ENCODE results near the gene B3GNT8.
"Not testable (repeated sequence)": the region's sequence is repeated elsewhere in the genome, so short reads cannot be mapped to it uniquely, and the experiment has no call there.

The B3GNT8 gene

DNA sequence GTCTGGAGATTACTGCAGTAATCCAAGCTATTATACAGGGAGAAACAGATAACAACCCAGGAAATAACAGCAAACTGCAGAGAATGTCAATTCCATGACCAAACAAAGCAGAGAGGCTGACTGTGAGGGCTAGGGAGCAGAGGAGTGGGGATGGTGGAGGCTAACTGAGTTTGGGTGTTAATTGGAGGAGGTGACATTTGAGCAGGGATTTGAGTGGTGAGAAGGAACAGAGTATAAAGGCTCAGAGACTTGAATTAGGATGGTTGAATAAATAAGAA, 9.4 kb upstream of the B3GNT8 start:
- H3K4me3 ChIP-seq (ENCODE audit: low read depth, low read length): no peak overlapping the region
- no peak overlapping the region for H3K9ac ChIP-seq
- TF ChIP-seq, protein P1, sequence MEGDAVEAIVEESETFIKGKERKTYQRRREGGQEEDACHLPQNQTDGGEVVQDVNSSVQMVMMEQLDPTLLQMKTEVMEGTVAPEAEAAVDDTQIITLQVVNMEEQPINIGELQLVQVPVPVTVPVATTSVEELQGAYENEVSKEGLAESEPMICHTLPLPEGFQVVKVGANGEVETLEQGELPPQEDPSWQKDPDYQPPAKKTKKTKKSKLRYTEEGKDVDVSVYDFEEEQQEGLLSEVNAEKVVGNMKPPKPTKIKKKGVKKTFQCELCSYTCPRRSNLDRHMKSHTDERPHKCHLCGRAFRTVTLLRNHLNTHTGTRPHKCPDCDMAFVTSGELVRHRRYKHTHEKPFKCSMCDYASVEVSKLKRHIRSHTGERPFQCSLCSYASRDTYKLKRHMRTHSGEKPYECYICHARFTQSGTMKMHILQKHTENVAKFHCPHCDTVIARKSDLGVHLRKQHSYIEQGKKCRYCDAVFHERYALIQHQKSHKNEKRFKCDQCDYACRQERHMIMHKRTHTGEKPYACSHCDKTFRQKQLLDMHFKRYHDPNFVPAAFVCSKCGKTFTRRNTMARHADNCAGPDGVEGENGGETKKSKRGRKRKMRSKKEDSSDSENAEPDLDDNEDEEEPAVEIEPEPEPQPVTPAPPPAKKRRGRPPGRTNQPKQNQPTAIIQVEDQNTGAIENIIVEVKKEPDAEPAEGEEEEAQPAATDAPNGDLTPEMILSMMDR (IDR thresholded peaks at IDR 0.05): no peak
- no peaks in the 10 kb centered on the region for H3K36me3 ChIP-seq (ENCODE audit: control insufficient read depth, insufficient read depth, low read length)
- no peaks in the 10 kb centered on the region for H3K4me1 ChIP-seq
- no peaks in the 10 kb centered on the region for H3K79me2 ChIP-seq
- no peaks in the 10 kb centered on the region for H3K9me3 ChIP-seq (ENCODE audit: control insufficient read depth, low read length)
- no peaks in the 10 kb centered on the region for H3K27me3 ChIP-seq (ENCODE audit: control insufficient read depth, insufficient read depth, low read length)
- H2AFZ ChIP-seq: no peak overlapping the region
- H3K27ac ChIP-seq: no peak overlapping the region
- no peak overlapping the region for H3K4me2 ChIP-seq (ENCODE audit: low read length)

GRCh38 chr19:41435936-41436673, 8.9 kb upstream of the B3GNT8 start:
- H3K79me2 ChIP-seq: no peaks in the 10 kb centered on the region
- H3K36me3 ChIP-seq (ENCODE audit: control insufficient read depth, insufficient read depth, low read length): no peaks in the 10 kb centered on the region
- peaks cover 3% of the 10 kb centered on the region for H3K4me1 ChIP-seq
- no peaks in the 10 kb centered on the region for H3K27me3 ChIP-seq (ENCODE audit: control insufficient read depth, insufficient read depth, low read length)
- H3K4me2 ChIP-seq (ENCODE audit: low read length): no peak overlapping the region
- TF ChIP-seq, protein P1 (IDR thresholded peaks at IDR 0.05): no peak
- no peak overlapping the region for H3K27ac ChIP-seq
- no peak overlapping the region for H3K4me3 ChIP-seq (ENCODE audit: low read depth, low read length)
- no peak overlapping the region for H2AFZ ChIP-seq
- no peak overlapping the region for H3K9ac ChIP-seq
- no peaks in the 10 kb centered on the region for H3K9me3 ChIP-seq (ENCODE audit: control insufficient read depth, low read length)

DNA sequence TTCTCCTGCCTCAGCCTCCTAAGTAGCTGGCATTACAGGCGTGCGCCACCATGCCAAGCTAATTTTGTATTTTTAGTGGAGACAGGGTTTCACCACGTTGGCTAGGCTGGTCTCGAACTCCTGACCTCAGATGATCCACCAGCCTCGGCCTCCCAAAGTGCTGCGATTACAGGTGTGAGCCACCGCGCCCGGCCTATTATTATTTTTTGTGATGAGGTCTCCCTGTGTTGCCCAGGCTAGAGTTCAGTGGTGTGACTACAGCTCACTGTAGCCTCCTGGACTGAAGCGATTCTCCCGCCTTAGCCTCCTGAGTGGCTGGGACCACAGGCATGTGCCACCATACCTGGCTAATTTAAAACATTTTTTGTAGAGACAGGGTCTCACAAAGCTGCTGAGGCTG, 8.2 kb upstream of the B3GNT8 start:
- H3K9me3 ChIP-seq (ENCODE audit: control insufficient read depth, low read length); H3K27ac ChIP-seq; H2AFZ ChIP-seq; H3K79me2 ChIP-seq; H3K4me1 ChIP-seq; H3K4me2 ChIP-seq (ENCODE audit: low read length); H3K9ac ChIP-seq; H3K4me3 ChIP-seq (ENCODE audit: low read depth, low read length); H3K27me3 ChIP-seq (ENCODE audit: control insufficient read depth, insufficient read depth, low read length); H3K36me3 ChIP-seq (ENCODE audit: control insufficient read depth, insufficient read depth, low read length): not testable (repeated sequence)

- Histone ChIP-seq H3K36me3 (ENCODE audit: control insufficient read depth, insufficient read depth, low read length) (no peaks in the 10 kb centered on the region), H3K4me1 (peaks cover 4% of the 10 kb centered on the region), H3K4me2 (ENCODE audit: low read length) (no peak overlapping the region), H3K9me3 (ENCODE audit: control insufficient read depth, low read length) (no peaks in the 10 kb centered on the region), H3K4me3 (ENCODE audit: low read depth, low read length) (no peak overlapping the region), H2AFZ (no peak overlapping the region), H3K79me2 (no peaks in the 10 kb centered on the region), H3K27ac (no peak overlapping the region), H3K9ac (no peak overlapping the region), H3K27me3 (ENCODE audit: control insufficient read depth, insufficient read depth, low read length) (no peaks in the 10 kb centered on the region)
- TF ChIP-seq, protein P1 (IDR thresholded peaks at IDR 0.05): no peak
These were observed 7.3 kb upstream of the B3GNT8 start for GRCh38 chr19:41434450-41434849.

- no peaks in the 10 kb centered on the region for H3K27me3 ChIP-seq (ENCODE audit: control insufficient read depth, insufficient read depth, low read length)
- no peak overlapping the region for H3K4me2 ChIP-seq (ENCODE audit: low read length)
- no peak overlapping the region for H3K4me3 ChIP-seq (ENCODE audit: low read depth, low read length)
- peaks cover 9% of the 10 kb centered on the region for H3K4me1 ChIP-seq
- H3K36me3 ChIP-seq (ENCODE audit: control insufficient read depth, insufficient read depth, low read length): no peaks in the 10 kb centered on the region
- no peaks in the 10 kb centered on the region for H3K9me3 ChIP-seq (ENCODE audit: control insufficient read depth, low read length)
- no peak overlapping the region for H3K27ac ChIP-seq
- no peak overlapping the region for H2AFZ ChIP-seq
- H3K9ac ChIP-seq: no peak overlapping the region
- TF ChIP-seq, protein P1 (IDR thresholded peaks at IDR 0.05): no peak
- no peaks in the 10 kb centered on the region for H3K79me2 ChIP-seq
These were observed 6.0 kb upstream of the B3GNT8 start for GRCh38 chr19:41433171-41433570.
